ENCODE data around the gene CBARP. TPM values are rescaled to one million over a fixed set of nuclear protein-coding genes. Genes with fewer than 3 reads are reported as not detected.

CBARP gene
- total RNA-seq, 4 donors from 2014 or later, result 8.1 to 16.7 (median 13.6) TPM

DNA sequence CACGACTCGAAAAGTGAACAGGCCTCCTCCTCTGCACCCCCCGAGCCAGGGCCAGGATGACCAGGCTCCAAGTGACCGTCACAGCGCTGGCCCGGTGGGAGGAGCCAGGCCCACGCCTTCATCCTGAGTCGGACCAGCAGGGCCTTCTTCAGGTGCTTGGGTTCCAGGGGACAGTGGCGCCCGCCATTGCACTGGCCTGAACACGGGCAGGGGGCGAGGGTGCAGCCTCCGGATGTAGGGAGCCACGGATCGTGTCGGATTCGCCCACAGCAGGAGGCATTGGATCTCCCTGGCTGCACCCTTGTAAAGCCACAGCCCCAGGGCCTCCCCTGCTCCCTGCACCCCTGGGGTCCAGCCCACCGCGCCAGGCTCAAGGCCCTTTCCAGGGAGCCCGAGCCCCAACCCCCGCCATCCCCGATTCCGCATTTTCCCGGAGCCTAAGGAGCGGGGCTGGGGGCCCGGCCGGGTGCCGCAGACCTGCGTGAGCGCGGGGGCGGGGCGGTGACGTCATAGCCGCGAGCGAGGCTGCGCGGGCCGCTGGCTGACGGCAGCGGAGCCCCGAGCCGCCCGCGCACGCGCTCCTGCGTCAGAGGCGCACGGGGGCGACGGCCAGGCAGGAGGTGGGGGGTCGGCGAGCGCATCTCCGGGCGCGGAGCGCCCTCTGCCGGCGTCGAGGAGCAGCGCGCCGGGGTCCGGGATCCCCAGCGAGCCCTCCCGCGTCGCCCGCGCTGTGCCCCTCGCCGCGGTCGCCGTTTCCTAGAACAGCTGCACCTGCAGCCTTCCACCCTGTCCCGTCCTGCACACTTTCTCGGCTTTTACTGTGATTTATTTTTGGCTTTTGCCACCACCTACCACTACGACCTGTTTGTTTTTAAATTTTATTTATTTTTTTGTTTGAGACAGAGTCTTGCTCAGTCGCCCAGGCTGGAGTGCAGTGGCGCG lies 2.3 kb upstream of the CBARP start:
- no peak overlapping the region for H3K4me3 ChIP-seq (ENCODE audit: low read depth, poor library complexity, severe bottlenecking)
- intact Hi-C loops (cut with DNase I; ENCODE audit: low total_unique reads), result no loop called here
- TF ChIP-seq CTCF (IDR thresholded peaks at IDR 0.05) (no peak), POLR2A (IDR thresholded peaks at IDR 0.05) (no peak)
- 9 to 12% methylated on average over 36 to 81 of the region's 84 CpGs for WGBS, 2 donors
- DNase-seq (ENCODE audit: low spot score in 2 of 2), result peak; percentile 69 to 96

- TF ChIP-seq CTCF (IDR thresholded peaks at IDR 0.05) (no peak), POLR2A (IDR thresholded peaks at IDR 0.05) (no peak)
- intact Hi-C loops (cut with DNase I; ENCODE audit: low total_unique reads), result no loop called here
- H3K4me3 ChIP-seq (ENCODE audit: low read depth, poor library complexity, severe bottlenecking), result no peak overlapping the region
- 74 to 84% methylated on average over 11 of the region's 11 CpGs for WGBS, 2 donors
- DNase-seq (ENCODE audit: low spot score in 2 of 2), result no peak
These were observed 1.6 kb upstream of the CBARP start for GRCh38 chr19:1239420-1239795.

DNA sequence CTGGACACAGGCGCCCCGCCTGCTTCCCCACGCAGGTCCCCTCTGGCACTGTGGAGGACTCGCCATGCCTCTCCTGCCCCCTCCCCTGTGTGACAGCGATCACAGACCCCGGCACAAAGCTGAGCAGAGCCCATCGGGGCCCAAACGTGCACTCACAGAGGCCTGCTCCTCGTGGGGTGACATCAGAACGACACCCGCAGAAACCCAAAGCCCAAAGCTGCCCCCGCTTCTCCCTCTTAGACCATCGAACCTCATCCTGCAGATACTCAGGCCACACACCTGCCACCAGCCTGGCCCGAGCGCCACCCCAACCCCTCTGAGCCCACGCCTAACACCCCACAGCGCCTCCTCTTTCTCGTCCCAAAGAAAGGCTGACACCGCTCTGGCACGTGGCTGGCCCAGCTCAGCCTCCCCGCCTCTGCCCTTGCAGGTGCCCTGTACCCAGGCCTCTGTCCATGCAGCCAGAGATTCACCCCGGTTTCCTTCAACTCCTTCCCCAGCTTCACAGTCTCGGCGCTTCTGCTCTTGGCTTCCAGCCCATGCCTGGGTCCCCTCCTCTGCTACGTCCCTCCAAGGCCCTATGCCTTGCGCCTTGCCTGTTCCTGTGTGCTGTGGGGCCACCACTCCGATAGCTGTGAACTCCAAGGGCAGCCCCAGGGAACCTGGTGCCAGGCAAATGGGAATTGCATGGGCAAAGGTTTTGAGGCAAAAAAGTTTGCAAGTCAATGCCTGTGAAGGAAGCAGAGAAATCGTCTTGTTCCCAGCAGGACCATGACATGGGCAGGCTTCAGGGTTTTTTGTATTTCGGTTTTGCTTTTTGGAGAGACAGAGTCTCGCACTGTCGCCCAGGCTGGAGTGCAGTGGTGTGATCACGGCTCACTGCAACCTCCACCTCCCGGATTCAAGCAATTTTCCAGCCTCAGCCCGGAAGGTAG lies 831 bp upstream of the CBARP start:
- DNase-seq (ENCODE audit: low spot score in 2 of 2), result no peak
- H3K4me3 ChIP-seq (ENCODE audit: low read depth, poor library complexity, severe bottlenecking), result no peak overlapping the region
- 63 to 65% methylated on average over 33 to 34 of the region's 34 CpGs for WGBS, 2 donors
- TF ChIP-seq POLR2A (IDR thresholded peaks at IDR 0.05) (no peak), CTCF (IDR thresholded peaks at IDR 0.05) (no peak)
- intact Hi-C loops (cut with DNase I; ENCODE audit: low total_unique reads), result no loop called here

GRCh38 chr19:1237027-1237659 lies 662 bp downstream of the CBARP start:
- H3K4me3 ChIP-seq (ENCODE audit: low read depth, poor library complexity, severe bottlenecking), result peak overlapping the region; percentile 4
- intact Hi-C loops (cut with DNase I; ENCODE audit: low total_unique reads), result no loop called here
- TF ChIP-seq CTCF (IDR thresholded peaks at IDR 0.05), result no peak
- no peak for TF ChIP-seq POLR2A (IDR thresholded peaks at IDR 0.05)
- WGBS, 2 donors, result 0% methylated on average over 41 to 46 of the region's 60 CpGs
- DNase-seq (ENCODE audit: low spot score in 2 of 2), result no peak

DNA sequence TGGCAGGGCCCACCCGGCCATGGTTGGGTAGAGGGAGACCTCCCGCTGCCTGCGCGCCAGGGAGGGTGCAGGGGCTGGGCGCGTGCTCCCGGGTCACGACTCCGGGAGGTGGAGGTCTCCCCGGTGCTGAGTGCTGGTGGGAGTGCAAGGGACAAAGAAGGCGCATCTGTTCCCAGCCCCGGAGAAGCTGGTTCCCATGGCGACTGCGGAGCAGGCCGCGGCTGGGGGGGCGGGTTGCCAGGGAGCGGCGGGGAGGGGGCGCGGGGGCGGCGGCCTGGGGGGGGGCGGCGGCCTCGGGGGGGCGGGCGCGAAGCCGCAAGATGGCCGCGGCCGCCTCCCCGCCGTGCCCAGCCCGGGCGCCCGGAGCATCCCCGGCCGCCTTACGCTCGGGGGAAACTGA lies 1.2 kb downstream of the CBARP start:
- intact Hi-C loops (cut with DNase I; ENCODE audit: low total_unique reads), result no loop called here
- WGBS, 2 donors, result 20% methylated on average over 2 of the region's 42 CpGs; no CpG with 5 or more reads in 1 of the 2 donors

More for the DNA sequence above, 1.2 kb downstream of the CBARP start:
- DNase-seq (ENCODE audit: low spot score in 2 of 2), result no peak
- TF ChIP-seq POLR2A (IDR thresholded peaks at IDR 0.05) (no peak), CTCF (IDR thresholded peaks at IDR 0.05) (no peak)
- H3K4me3 ChIP-seq (ENCODE audit: low read depth, poor library complexity, severe bottlenecking), result no peak overlapping the region
